Measurements from ENCODE around the gene TBC1D20. TPM values are rescaled to one million over a fixed set of nuclear protein-coding genes. Genes with fewer than 3 reads are reported as not detected.

The TBC1D20 gene
- total RNA-seq, 1 experiment from 2014 or later, result 42.1 TPM

GRCh38 chr20:401682-402495, 60.4 kb downstream of the TBC1D20 start:
- ChIA-PET POLR2A (no interaction called here), CTCF (interaction anchor here (0.5 kb wide), 1 partner anchor 21 kb away, joined by 6 read pairs; the partner anchor contains the start of gene TRIB3)
- DNase-seq (ENCODE audit: low read depth, low spot score) (peak; percentile 95), ATAC-seq (no peak; the same call in 1 of the 2 replicates)
- TF ChIP-seq TCF7L2 (IDR thresholded peaks at IDR 0.05; ENCODE audit: low read depth, low read length) (no peak), POLR2AphosphoS5 (IDR thresholded peaks at IDR 0.05; ENCODE audit: low read depth, low read length) (no peak), CTCF (IDR thresholded peaks at IDR 0.05) (no peak), SIN3A (IDR thresholded peaks at IDR 0.05; ENCODE audit: borderline replicate concordance, insufficient read depth, low read depth, low read length) (no peak)
- TF ChIP-seq, protein P1, sequence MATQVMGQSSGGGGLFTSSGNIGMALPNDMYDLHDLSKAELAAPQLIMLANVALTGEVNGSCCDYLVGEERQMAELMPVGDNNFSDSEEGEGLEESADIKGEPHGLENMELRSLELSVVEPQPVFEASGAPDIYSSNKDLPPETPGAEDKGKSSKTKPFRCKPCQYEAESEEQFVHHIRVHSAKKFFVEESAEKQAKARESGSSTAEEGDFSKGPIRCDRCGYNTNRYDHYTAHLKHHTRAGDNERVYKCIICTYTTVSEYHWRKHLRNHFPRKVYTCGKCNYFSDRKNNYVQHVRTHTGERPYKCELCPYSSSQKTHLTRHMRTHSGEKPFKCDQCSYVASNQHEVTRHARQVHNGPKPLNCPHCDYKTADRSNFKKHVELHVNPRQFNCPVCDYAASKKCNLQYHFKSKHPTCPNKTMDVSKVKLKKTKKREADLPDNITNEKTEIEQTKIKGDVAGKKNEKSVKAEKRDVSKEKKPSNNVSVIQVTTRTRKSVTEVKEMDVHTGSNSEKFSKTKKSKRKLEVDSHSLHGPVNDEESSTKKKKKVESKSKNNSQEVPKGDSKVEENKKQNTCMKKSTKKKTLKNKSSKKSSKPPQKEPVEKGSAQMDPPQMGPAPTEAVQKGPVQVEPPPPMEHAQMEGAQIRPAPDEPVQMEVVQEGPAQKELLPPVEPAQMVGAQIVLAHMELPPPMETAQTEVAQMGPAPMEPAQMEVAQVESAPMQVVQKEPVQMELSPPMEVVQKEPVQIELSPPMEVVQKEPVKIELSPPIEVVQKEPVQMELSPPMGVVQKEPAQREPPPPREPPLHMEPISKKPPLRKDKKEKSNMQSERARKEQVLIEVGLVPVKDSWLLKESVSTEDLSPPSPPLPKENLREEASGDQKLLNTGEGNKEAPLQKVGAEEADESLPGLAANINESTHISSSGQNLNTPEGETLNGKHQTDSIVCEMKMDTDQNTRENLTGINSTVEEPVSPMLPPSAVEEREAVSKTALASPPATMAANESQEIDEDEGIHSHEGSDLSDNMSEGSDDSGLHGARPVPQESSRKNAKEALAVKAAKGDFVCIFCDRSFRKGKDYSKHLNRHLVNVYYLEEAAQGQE (IDR thresholded peaks at IDR 0.05; ENCODE audit: insufficient read depth in 1 of 2, low read depth in 2 of 2, low read length in 1 of 2), result no peak
- intact Hi-C loops (cut with micrococcal nuclease; ENCODE audit: unreplicated experiment), result no loop called here
- H3K36me3 ChIP-seq (ENCODE audit: control insufficient read depth, insufficient read depth, low read length), result no peaks in the 10 kb centered on the region
- peaks cover 8% of the 10 kb centered on the region for H3K4me1 ChIP-seq (ENCODE audit: control insufficient read depth, insufficient read depth, low read length)
- in situ Hi-C loops (cut with HindIII; ENCODE audit: low pct_unique_long_range_greater_than_20kb, low sequenced_read_pairs), result no loop called here
- H3K9me3 ChIP-seq (ENCODE audit: control insufficient read depth, insufficient read depth, low read depth, low read length), result peaks cover 6% of the 10 kb centered on the region; the same call in 1 of the 2 replicates
- BruUV-seq (replicated peaks), result no TSS peak
- peak overlapping the region; percentile 75; the same call in 1 of the 2 replicates for H3K27ac ChIP-seq (ENCODE audit: low read length)
- H3K27me3 ChIP-seq (ENCODE audit: control insufficient read depth, insufficient read depth, low read length), result no peaks in the 10 kb centered on the region
- no peak overlapping the region for H3K4me3 ChIP-seq (ENCODE audit: low read depth in 2 of 2, low read length in 2 of 2)

DNA sequence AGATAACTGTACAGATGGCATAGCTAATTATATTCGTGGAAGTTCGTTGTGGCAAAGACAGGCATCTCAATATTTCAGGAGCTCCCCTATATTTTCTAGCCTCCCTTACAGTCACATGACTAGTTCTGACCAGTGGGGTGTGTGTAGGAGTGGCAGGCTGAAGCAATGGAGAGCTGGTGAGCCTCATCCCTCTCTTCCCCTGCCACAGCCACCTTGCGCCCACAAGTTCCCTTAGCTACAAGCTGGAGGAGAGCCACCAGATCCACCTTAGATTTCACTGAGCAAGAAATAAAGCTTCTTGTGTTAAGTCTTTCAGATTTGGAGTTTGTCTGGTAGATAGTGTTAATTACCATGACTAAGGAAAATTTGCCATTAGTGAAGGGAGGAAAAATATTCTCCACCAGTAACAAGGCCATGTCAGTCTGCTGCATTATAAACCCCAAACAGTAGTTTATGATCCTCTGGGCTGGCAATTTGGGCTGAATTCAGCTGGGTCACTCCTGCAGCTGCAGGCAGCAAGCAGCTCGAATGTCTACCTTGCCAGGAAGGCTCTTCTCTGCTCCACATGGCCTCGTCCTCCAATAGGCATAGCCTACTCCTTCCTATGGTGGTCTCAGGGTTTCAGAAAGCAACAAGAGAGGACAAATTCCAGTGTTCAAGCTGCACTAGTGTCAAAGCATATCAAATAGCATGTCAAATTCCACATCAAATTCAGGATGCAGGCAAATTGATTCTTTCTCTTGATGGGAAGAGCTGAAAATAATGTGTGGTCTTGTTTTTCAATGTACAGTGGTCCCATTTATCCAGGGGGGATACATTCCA, 61.7 kb downstream of the TBC1D20 start:
- in situ Hi-C loops (cut with HindIII; ENCODE audit: low pct_unique_long_range_greater_than_20kb, low sequenced_read_pairs), result no loop called here
- BruUV-seq (replicated peaks), result no TSS peak

More for the DNA sequence above, 61.7 kb downstream of the TBC1D20 start:
- TF ChIP-seq, protein P1 (IDR thresholded peaks at IDR 0.05; ENCODE audit: insufficient read depth in 1 of 2, low read depth in 2 of 2, low read length in 1 of 2), result no peak
- no peak for TF ChIP-seq CTCF (IDR thresholded peaks at IDR 0.05)
- no peak for TF ChIP-seq SIN3A (IDR thresholded peaks at IDR 0.05; ENCODE audit: borderline replicate concordance, insufficient read depth, low read depth, low read length)
- no peak for TF ChIP-seq POLR2AphosphoS5 (IDR thresholded peaks at IDR 0.05; ENCODE audit: low read depth, low read length)
- TF ChIP-seq TCF7L2 (IDR thresholded peaks at IDR 0.05; ENCODE audit: low read depth, low read length), result no peak
- Histone ChIP-seq H3K4me3 (ENCODE audit: low read depth in 2 of 2, low read length in 2 of 2) (no peak overlapping the region), H3K27ac (ENCODE audit: low read length) (peak overlapping the region; percentile 75; the same call in 1 of the 2 replicates), H3K36me3 (ENCODE audit: control insufficient read depth, insufficient read depth, low read length) (no peaks in the 10 kb centered on the region), H3K4me1 (ENCODE audit: control insufficient read depth, insufficient read depth, low read length) (peaks cover 6% of the 10 kb centered on the region), H3K9me3 (ENCODE audit: control insufficient read depth, insufficient read depth, low read depth, low read length) (peaks cover 6% of the 10 kb centered on the region; the same call in 1 of the 2 replicates), H3K27me3 (ENCODE audit: control insufficient read depth, insufficient read depth, low read length) (no peaks in the 10 kb centered on the region)
- ATAC-seq (peak; percentile 71), DNase-seq (ENCODE audit: low read depth, low spot score) (no peak)
- intact Hi-C loops (cut with micrococcal nuclease; ENCODE audit: unreplicated experiment), result no loop called here
- CTCF ChIA-PET, result no interaction called here
- POLR2A ChIA-PET, result no interaction called here
